ENCODE results near the gene OPRL1.

- peak; percentile 51 for TF ChIP-seq CTCF (conservative IDR thresholded peaks at IDR 0.05)
- no peak for TF ChIP-seq EZH2 (IDR thresholded peaks at IDR 0.05; ENCODE audit: low read depth)
Observed at GRCh38 chr20:64131406-64131805, 51.5 kb downstream of the OPRL1 start.

Data from PC-9 (cell line).